GM23338 (cell line): ENCODE measurements around the gene GRIA1.

Experiments
- CTCF ChIP-seq, 2 experiments: fragments of 200-600 bp in 1 of 2; sonication (generic) in 1 of 2; conservative IDR thresholded peaks; 2 replicates each; pipeline versions ENCODE4 v1.5.1 to v1.6.1; 2016 to 2017; ENCODE audit warnings: antibody characterized with exemption in 2 of 2, low read depth in 2 of 2, mild to moderate bottlenecking in 2 of 2, moderate library complexity in 1 of 2
- EZH2 ChIP-seq: fragments of 200-600 bp; sonication (generic); IDR thresholded peaks from one replicate; pipeline ENCODE4 v1.8.0; 2017; ENCODE audit warnings: antibody characterized with exemption, mild to moderate bottlenecking, low read depth; ENCODE audit not compliant: unreplicated experiment
- POLR2AphosphoS5 ChIP-seq: IDR thresholded peaks from 2 replicates; pipeline ENCODE4 v1.6.1; 2016; ENCODE audit warnings: antibody characterized with exemption, low read depth
- REST ChIP-seq: IDR thresholded peaks from one replicate; pipeline ENCODE4 v1.6.1; 2018; ENCODE audit warnings: antibody characterized with exemption; ENCODE audit not compliant: unreplicated experiment
- STAT1 ChIP-seq: IDR thresholded peaks from one replicate; pipeline ENCODE4 v1.6.1; 2016; ENCODE audit warnings: antibody characterized with exemption; ENCODE audit not compliant: unreplicated experiment
- ZNF114 ChIP-seq: fragments of 250-450 bp; sonication (Bioruptor Pico); IDR thresholded peaks from 2 replicates; pipeline ENCODE4 v1.5.0; 2020; ENCODE audit warnings: mild to moderate bottlenecking, moderate library complexity

- TF ChIP-seq CTCF (conservative IDR thresholded peaks at IDR 0.05; ENCODE audit: low read depth in 2 of 2) (no peak), EZH2 (no peak), REST (no peak), STAT1 (no peak), ZNF114 (CRISPR knock-in tag) (no peak), POLR2AphosphoS5 (no peak)
These were observed 128.4 kb downstream of the GRIA1 start for GRCh38 chr5:153618867-153619266.
